Measurements from ENCODE around the gene BABAM2.
"Not testable (repeated sequence)": the region's sequence is repeated elsewhere in the genome, so short reads cannot be mapped to it uniquely, and the experiment has no call there.

DNA sequence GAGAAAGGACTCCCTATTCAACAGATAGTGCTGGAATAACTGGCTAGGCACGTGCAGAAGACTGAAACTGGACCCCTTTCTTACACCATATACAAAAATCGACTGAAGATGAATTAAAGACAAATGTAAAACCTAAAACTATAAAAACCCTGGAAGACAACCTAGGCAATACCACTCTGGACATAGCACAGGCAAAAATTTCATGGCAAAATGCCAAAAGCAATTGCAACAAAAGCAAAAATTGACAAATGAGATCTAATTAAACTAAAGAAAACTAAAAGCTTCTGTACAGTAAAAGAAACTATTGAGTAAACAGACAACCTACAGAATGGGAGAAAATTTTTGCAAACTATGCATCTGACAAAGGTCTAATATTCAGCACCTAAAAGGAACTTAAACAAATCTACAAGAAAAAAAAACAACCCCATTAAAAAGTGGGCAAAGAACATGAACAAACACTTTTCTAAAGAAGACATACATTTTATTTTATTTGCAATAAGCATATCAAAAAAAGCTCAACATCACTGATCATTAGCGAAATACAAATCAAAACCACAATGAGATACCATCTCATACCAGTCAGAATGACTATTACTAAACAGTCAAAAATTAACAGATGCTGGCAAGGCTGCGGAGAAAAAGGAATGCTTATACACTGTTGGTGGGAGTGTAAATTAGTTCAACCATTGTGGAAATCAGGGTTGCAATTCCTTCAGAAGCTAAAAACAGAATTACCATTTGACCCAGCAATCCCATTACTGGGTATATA lies 8.5 kb upstream of the BABAM2 start:
- TF ChIP-seq CTCF, POLR2A (IDR thresholded peaks at IDR 0.05): not testable (repeated sequence)

Measured in thyroid gland (tissue), 4 donors.